CD4-positive, alpha-beta T cell treated with Interleukin-15 for 4 hours (primary cell): Measurements from ENCODE around the gene IGF2.
"Not testable (repeated sequence)": the region's sequence is repeated elsewhere in the genome, so short reads cannot be mapped to it uniquely, and the experiment has no call there.

ENCODE experiments used
- DNase-seq: peaks from one replicate; pipeline ENCODE4 v3.0.0-alpha.2; 2020; ENCODE audit warnings: low spot score

IGF2 gene

GRCh38 chr11:2136209-2136951 lies 2.8 kb downstream of the IGF2 start:
- DNase-seq: no peak

- DNase-seq: no peak
Measured at GRCh38 chr11:2135648-2136201, 3.5 kb downstream of the IGF2 start.

DNA sequence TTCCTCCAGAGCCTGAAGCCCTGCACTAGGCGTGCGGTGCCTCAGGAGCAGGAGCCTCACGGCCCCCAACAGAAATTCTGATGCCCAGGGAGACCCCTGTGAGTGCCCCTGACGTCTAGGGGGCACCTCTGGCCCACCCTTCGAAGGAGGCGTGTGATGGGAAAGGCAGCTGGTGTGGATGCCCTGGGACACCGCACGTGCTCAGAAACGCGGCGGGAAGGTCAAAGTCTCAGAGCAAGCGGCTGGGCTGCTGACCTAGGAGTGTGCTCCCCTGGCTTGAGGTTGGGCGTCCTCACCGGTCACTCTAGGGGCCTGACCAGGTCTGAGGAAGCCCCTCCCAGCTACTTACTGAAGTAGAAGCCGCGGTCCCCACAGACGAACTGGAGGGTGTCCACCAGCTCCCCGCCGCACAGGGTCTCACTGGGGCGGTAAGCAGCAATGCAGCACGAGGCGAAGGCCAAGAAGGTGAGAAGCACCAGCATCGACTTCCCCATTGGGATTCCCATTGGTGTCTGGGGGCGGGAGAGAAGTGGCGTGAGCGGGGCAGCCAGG lies 4.1 kb downstream of the IGF2 start:
- DNase-seq: no peak

GRCh38 chr11:2134022-2135010 lies 4.9 kb downstream of the IGF2 start:
- DNase-seq: no peak

DNA sequence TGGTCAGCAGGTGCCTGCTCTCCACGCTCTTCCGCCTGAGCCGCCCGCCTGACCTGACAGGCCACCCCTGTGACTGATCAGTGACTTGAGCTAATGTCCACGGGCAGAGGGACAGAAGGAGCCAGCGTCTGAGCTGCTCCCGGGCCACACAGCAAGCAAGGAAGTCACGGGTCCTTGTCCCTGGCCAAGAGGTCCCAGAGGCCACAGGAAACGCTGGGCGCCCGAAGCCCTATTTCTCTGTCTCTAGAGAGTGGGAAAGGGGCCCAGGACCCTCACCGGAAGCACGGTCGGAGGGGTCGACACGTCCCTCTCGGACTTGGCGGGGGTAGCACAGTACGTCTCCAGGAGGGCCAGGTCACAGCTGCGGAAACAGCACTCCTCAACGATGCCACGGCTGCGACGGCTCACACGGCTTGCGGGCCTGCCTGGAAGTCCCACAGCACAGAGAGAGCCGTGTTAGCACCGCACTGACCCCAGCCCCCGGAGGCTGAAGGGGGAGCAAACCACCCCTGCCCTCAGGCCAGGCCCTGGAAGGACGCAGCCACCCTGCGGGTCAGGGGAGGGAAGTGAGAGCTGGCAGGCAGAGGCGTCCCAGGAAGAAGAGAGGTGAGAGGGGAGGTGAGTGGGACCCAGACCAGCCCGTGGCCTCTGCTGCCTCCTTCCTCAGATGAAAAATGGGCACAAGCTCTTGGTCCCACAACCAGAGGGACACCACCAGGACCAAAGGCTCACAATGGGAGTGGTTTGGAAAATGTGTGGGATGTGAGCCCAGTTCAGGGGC lies 5.8 kb downstream of the IGF2 start:
- DNase-seq: no peak

DNA sequence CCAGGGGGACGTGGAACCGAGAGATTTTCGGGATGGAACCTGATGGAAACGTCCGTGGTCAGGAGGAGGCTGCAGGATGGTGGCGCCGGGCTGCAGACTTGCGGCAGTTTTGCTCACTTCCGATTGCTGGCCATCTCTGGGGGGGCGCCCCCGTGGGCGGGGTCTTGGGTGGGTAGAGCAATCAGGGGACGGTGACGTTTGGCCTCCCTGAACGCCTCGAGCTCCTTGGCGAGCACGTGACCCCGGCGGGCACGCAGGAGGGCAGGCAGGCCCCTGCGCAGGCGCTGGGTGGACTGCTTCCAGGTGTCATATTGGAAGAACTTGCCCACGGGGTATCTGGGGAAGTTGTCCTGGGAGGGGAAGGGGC lies 6.3 kb downstream of the IGF2 start:
- no peak for DNase-seq

- DNase-seq: no peak
Measured at GRCh38 chr11:2132246-2132645, 6.9 kb downstream of the IGF2 start.

DNA sequence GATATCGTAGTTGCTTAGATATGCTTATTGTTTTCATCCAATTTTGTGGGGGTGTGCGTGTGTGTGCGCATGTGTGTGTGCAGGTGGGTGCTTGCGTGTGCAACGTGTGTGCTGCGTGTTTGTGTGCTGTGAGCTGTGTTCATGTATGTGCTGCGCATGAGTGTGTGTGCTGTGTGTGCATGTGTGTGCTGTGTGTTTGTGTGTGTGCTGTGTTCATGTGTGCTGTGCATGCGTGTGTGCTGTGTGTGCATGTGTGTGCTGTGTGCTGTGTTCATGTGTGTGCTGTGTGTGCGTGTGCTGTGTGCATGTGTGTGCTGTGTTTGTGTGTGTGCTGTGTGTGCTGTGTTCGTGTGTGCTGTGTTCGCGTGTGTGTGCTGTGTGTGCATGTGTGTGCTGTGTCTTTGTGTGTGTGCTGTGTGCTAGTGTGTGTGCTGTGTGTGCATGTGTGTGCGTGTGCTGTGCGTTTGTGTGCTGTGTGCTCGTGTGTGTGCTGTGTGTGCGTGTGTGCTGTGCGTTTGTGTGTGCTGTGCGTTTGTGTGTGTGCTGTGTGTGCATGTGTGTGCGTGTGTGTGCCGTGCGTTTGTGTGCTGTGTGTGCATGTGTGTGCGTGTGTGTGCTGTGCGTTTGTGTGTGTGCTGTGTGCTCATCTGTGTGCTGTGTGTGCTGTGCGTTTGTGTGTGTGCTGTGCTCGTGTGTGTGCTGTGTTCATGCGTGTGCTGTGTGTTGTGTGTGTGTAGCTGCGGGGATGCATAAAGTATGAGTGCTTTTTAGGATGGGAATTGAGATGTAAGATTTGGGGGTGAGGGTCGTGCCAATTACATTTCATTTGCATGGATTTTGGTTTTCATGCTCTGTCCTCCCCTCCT lies 7.6 kb downstream of the IGF2 start:
- no peak for DNase-seq

DNA sequence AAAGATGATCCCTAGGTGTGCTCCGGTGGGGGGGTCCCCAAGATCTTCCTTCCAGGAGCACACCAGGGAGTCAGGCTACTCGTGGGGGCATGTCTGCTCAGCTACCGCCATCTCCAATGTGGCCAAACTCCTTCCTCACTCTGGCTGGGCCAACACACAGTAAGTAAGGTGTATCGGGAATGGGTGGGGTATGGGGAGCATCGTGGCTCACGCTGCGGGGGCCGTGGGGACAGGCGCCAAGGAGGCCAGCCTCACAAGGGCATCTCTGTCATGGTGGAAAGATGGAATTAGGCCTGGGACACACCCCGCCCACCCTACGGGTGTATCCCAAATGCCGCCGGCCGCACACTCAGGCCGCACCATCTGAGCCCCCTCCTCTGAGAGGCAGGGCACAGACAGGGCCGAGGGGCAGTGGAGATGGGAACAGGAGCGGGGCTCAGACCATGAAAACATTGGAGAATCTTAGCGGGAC lies 8.3 kb downstream of the IGF2 start:
- no peak for DNase-seq

DNA sequence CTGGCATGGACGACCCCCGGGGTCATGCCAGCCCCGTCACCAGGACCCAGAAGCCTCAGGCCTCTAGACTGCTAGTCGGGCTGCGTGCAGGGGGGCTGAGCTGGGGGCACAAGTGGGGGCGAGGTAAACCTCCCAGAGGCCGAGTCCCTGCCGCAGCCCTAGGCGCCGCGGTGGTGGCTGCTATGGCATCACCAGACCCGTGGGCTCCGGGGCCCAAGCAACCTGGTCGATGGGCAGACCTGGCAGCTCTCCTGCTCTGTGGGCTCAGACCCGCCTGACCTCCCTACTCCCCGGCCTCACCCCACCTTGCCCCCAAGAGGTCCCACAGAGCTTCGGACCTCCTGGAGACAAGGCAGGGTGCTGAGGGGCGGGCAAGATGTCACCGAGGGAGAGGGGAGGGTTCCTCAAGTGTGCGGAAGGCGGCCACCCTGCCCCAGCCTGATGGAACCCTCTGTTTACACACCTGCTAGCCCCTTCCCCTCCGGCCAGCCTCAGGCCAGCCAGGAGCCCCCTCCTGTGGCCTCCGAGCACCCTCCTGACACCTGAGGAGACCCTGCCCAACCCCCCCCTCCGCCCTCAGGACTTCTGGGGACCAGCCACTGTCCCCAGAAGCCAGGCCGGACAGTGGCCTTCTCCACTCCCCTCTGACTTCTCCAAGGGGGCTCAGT lies 9.4 kb downstream of the IGF2 start:
- no peak for DNase-seq

- DNase-seq: no peak
Measured at GRCh38 chr11:2129308-2129698, 9.9 kb downstream of the IGF2 start.

GRCh38 chr11:2128511-2129307 lies 10.5 kb downstream of the IGF2 start:
- DNase-seq: no peak

DNA sequence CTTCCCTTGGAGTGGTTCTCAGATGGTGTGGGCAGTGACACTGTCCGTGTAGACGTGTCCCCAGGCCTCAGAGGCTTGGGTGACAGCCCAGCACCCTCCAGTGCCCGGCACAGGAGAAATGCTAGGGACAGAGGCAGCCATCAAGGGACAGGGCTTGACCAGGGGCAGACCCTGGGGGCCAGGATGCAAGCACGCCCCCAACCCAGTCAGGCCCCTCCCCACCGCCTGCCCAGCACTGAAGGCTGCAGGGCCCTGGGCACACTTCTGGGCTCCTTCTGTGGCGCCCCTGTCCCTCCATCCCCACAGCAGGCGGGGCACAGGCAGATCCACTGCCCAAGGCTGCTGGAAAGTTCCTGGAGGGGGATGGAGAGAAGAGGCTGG lies 11.1 kb downstream of the IGF2 start:
- DNase-seq: no peak

DNA sequence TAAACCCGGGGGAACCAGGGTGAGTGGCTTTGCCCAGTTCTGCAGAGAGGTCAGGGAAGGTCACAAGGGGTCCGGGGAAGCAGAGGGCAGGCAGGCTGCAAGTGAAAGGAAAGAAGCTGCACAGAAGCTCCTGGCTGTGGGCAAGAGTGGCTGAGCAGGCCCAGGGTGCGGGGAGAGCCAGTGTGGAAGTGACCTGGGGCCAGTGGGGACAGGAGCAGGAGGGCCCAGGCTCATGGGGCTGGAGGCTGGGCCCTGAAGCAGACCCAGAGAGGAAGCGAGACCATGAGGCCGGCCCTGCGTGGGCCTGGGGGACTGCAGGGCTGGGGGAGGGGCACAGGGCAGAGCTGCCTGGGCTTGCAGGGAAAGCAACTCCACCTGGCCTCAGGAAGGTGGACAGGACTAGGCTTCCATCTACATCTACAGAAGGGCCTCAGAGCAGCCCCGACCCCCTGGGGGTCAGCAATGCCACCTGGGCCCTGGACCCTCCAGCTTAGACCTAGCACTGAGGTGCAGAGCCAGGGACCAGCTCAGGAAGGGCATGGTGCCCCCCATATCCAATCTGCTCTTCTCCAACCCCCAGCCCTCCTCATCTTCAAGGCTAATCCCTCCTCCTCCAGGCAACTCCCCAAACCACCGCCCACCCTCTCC lies 11.6 kb downstream of the IGF2 start:
- no peak for DNase-seq

- DNase-seq: no peak
Measured at GRCh38 chr11:2126520-2127085, 12.6 kb downstream of the IGF2 start.

- not testable (repeated sequence) for DNase-seq
Measured at GRCh38 chr11:2124736-2125484, 14.3 kb downstream of the IGF2 start.

GRCh38 chr11:2123628-2123960 lies 15.6 kb downstream of the IGF2 start:
- DNase-seq: no peak
